Urinary bladder (tissue), 4 donors: ENCODE measurements around the gene RTEL1. TPM values are rescaled to one million over a fixed set of nuclear protein-coding genes. Genes with fewer than 3 reads are reported as not detected.
"Not testable (repeated sequence)": the region's sequence is repeated elsewhere in the genome, so short reads cannot be mapped to it uniquely, and the experiment has no call there.

ENCODE experiments used
- DNase-seq: peaks from one replicate; pipeline ENCODE4 v3.0.0-alpha.2; 2015; ENCODE audit errors: extremely low spot score
- H3K27ac ChIP-seq: one replicate; pipeline ENCODE4 v1.5.1; 2013; ENCODE audit warnings: low read depth, mild to moderate bottlenecking, moderate library complexity
- H3K36me3 ChIP-seq: one replicate; pipeline ENCODE4 v1.6.1; 2013; ENCODE audit warnings: mild to moderate bottlenecking, moderate library complexity; ENCODE audit not compliant: insufficient read depth
- H3K4me1 ChIP-seq: one replicate; pipeline ENCODE4 v1.6.1; 2013; ENCODE audit warnings: mild to moderate bottlenecking, moderate library complexity; ENCODE audit not compliant: insufficient read depth
- H3K4me3 ChIP-seq: one replicate; pipeline ENCODE4 v1.5.1; 2013; ENCODE audit warnings: low read depth, low read length
- WGBS: extraction: QIAGEN DNeasy Blood & Tissue Kit; methylation state at CpG from one replicate; pipeline ENCODE4 v1.1.7; 2013; 5-methylcytosine and 5-hydroxymethylcytosine counted together
- polyA plus RNA-seq: library from polyadenylated mRNA; stranded (reverse); fragments of 200-250 nt; gene quantifications from one replicate; pipeline ENCODE4 v1.2.3, GENCODE V29; 2013
- total RNA-seq: library from RNA; depleted of rRNA; stranded (reverse); fragments of >200 nt; gene quantifications from one replicate; pipeline ENCODE4 v1.2.3, GENCODE V29; 2014
- donor health status: healthy with polysubstance abuse.
- donor health status: healthy.

The RTEL1 gene, protein sequence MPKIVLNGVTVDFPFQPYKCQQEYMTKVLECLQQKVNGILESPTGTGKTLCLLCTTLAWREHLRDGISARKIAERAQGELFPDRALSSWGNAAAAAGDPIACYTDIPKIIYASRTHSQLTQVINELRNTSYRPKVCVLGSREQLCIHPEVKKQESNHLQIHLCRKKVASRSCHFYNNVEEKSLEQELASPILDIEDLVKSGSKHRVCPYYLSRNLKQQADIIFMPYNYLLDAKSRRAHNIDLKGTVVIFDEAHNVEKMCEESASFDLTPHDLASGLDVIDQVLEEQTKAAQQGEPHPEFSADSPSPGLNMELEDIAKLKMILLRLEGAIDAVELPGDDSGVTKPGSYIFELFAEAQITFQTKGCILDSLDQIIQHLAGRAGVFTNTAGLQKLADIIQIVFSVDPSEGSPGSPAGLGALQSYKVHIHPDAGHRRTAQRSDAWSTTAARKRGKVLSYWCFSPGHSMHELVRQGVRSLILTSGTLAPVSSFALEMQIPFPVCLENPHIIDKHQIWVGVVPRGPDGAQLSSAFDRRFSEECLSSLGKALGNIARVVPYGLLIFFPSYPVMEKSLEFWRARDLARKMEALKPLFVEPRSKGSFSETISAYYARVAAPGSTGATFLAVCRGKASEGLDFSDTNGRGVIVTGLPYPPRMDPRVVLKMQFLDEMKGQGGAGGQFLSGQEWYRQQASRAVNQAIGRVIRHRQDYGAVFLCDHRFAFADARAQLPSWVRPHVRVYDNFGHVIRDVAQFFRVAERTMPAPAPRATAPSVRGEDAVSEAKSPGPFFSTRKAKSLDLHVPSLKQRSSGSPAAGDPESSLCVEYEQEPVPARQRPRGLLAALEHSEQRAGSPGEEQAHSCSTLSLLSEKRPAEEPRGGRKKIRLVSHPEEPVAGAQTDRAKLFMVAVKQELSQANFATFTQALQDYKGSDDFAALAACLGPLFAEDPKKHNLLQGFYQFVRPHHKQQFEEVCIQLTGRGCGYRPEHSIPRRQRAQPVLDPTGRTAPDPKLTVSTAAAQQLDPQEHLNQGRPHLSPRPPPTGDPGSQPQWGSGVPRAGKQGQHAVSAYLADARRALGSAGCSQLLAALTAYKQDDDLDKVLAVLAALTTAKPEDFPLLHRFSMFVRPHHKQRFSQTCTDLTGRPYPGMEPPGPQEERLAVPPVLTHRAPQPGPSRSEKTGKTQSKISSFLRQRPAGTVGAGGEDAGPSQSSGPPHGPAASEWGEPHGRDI (N-terminal part only)
- total RNA-seq: 13.3 TPM
- 12.3 TPM for polyA plus RNA-seq

DNA sequence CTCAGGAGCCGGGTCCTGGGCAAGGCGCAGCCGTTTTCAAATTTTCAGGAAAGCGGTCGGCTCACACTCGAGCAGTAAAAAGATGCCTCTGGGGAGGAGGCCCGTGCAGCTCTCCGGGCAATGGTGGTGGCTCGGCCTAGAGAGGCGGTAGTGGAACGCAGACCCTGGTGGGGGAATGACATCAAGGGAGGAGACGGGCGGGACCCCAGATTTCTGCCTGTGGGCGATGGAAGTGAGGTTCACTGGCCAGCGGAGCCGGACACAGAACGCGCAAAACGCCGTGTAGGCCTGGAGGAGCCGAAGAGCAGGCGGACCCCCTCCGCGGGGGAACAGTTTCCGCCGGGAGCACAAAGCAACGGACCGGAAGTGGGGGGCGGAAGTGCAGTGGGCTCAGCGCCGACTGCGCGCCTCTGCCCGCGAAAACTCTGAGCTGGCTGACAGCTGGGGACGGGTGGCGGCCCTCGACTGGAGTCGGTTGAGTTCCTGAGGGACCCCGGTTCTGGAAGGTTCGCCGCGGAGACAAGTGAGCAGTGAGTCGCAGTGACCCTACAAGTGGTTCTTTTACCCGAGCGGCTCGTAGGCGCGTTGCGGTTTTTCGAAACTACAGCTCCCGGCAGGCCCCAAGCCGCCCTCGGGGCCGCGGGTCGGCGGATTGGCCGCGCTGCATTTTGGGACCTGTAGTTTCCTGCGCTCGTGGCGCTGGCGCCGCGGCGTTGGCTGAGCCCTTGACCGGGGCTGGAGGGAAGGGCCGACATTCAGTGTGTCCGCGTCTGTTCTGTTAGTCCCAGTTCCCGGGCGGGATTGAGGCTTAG, at the start of gene RTEL1:
RTEL1 (plus strand) TSS at position 376 of the 812 bp plus-strand sequence. CDS start 1,091 bp downstream, outside the sequence.
- H3K27ac ChIP-seq: peak within 1 kb of the TSS; percentile 83
- H3K4me3 ChIP-seq: peak within 1 kb of the TSS; percentile 59
- H3K4me1 ChIP-seq: peaks cover 2% of the 10 kb centered on the region
- WGBS: 1% methylated on average over 73 of the region's 73 CpGs
- peak; percentile 85 for DNase-seq
- H3K36me3 ChIP-seq: no peaks in the 10 kb centered on the region

DNA sequence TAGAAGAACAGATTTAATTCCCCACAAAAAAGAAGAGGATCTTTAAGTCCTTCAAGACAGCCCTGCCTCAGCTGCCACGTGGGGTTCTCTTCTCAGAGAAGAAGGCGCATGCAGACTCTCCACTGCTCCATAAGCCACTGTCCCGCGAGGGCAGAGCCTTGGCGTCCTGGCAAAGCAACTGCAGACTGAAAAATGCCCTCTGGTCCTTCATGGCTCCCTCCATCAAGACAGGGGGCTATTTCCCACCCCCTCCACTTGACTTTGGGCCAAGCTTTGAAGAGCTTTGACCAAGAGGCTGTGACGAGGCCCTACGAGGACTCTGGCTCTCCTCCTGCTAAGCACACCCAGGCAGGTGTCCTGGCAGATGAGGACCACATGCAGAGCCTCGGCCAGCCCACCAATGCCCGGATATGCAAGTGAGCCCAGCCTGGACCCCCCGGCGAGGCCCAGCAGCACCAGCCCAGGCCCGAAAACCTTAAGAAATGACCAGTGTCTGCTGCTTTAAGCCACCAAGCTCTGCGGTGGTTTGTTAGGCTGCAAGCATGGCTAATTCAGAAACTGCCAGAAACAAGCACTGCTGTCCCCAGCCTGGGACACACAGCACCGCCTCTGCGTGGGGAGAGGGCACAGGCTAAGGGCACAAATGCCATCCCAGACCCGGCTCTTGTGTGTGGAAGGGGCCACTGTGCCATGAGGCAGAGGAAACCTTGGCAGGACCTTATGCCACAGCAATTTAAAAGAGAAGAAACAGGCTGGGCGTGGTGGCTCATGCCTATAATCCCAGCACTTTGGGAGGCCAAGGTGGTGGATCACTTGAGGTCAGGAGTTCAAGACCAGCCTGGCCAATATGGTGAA, 47.3 kb upstream of the RTEL1 start:
- DNase-seq: no peak
- no peaks in the 10 kb centered on the region for H3K4me1 ChIP-seq
- no peaks in the 10 kb centered on the region for H3K36me3 ChIP-seq
- no peak overlapping the region for H3K27ac ChIP-seq
- WGBS: 93% methylated on average over 17 of the region's 17 CpGs
- H3K4me3 ChIP-seq: no peak overlapping the region

DNA sequence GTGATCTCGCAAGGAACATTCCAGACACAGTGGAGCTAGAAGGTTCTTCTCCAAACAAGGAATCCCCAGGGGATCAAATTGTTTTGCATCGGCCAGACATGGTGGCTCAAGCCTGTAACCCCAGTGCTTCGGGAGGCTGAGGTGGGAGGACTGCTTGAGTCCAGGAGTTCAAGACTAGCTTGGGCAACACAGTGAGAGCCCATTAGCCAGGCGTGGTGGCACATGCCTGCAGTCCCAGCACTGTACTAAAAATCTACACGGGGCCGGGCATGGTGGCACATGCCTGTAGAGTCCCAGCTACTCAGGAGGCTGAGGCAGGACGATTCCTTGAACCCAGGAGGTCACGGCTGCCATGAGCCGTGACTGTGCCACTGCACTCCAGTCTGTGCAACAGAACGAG, 46.5 kb upstream of the RTEL1 start:
- H3K27ac ChIP-seq: no peak overlapping the region
- no peak for DNase-seq
- H3K36me3 ChIP-seq: no peaks in the 10 kb centered on the region
- H3K4me1 ChIP-seq: no peaks in the 10 kb centered on the region
- no peak overlapping the region for H3K4me3 ChIP-seq
- WGBS: 93% methylated on average over 10 of the region's 10 CpGs

DNA sequence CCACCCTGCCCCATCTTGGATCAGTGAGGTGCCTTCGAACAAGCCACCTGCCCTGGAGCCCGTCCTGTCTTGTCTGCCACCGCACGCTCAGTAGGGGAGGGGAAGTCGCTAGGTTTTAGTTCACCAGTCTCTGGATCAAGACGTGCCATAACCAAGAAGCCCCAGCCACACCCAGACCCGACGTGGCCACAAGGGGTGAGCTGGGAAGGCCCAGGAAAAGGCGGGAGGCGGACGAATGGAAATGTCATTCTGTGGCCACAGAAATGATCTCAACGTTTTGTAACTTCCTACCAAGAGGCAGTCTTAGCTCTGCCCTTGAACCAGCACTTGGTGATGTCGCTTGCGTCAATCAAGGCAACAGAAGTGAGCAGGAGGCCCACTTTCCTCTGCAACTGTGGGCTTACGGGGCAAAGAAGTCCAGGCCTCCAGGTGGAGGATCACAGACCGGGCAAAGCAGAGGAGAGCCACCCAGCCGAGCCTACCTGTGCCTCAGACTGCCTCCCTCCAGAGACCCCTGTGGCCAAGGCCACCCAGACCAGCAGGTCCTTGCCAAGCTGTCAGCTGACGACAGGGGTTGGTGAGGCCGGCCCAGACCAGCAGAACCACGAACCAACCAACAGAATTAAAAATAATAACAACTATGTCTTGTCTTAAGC, 45.7 kb upstream of the RTEL1 start:
- H3K27ac ChIP-seq: no peak overlapping the region
- WGBS: 83% methylated on average over 20 of the region's 20 CpGs
- H3K4me3 ChIP-seq: no peak overlapping the region
- H3K36me3 ChIP-seq: no peaks in the 10 kb centered on the region
- no peak for DNase-seq
- H3K4me1 ChIP-seq: no peaks in the 10 kb centered on the region

DNA sequence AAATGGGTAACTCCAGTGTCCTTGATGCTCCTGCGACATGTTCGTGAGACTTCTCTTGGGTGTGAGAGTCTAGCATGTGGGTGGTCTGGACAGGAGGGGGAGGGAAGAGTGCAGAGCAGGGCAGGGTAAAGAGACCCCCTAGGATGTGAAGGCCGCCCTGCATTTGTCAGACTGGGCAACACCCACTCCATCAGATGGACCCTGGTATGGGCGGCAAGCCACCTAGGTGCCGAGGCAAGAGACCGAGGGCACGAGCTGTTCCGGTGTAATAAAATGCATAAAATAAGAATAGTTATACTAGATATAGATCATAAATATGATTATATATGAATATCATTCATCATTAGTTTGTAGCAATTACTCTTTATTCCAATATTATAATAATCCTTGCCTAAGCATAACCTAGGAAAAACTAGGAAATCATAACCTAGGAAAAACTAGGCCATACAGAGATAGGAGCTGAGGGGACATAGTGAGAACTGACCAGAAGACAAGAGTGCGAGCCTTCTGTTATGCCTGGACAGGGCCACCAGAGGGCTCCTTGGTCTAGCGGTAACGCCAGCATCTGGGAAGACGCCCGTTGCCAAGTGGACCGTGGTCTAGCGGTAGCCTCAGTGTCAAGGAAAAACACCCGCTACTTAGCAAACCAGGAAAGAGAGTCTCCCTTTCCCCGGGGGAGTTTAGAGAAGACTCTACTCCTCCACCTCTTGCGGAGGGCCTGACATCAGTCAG, 44.1 kb upstream of the RTEL1 start:
- H3K27ac ChIP-seq, H3K36me3 ChIP-seq, H3K4me3 ChIP-seq, H3K4me1 ChIP-seq, DNase-seq: not testable (repeated sequence)
- WGBS: 90% methylated on average over 18 of the region's 18 CpGs

DNA sequence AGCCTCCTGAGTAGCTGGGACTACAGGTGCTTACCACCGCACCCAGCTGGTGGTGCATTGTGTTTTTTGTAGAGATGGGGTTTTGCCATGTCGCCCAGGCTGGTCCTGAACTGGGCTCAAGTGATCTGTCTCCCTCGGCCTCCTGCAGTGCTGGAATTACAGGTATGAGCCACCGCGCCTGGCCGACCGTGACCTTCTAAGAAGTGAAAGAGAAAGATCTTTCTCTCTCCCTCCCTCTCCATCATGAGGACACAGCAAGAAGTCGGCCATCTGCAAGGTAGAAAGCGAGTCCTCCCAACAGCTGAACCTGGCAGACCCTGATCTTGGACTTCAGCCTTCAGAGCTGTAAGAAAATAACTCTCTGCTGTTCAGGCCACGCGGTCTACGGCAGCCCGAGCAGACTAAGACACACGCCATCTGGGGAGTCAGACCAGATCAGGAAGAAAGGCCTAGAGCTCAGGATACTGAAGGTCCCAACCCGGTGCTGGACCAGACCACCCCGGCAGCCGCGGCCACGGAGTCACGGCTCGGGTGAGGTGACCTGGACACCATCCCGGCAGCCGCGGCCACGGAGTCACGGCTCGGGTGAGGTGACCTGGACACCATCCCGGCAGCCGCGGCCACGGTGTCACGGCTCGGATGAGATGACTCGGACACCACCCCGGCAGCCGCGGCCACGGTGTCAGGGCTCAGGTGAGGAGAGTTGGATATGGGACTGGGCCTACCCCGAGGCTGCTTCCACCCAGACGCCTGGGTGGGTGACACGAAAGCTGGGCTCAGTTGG, 40.8 kb upstream of the RTEL1 start:
- WGBS: 94% methylated on average over 41 of the region's 41 CpGs
- DNase-seq: no peak
- H3K27ac ChIP-seq: no peak overlapping the region
- H3K4me3 ChIP-seq: no peak overlapping the region
- H3K36me3 ChIP-seq: peaks cover 2% of the 10 kb centered on the region
- H3K4me1 ChIP-seq: no peaks in the 10 kb centered on the region

DNA sequence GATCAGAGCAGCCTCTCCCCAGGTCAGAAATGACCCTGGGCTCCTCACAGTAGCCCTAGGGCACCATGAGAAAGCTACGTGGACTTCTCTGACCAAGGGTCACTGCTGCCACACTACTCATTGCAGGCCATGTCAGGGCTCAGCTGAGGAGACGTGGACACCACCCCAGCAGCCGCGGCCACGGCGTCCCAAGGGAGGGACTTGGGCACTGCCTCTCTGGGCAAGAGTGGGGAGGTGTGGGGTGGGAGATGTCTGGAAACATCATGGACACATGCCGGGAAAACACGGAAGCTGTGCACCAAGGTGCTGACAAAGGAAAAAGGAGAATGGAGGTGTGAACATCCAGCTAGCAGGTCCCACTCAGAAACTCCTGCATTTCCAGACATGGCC, 40.2 kb upstream of the RTEL1 start:
- Histone ChIP-seq H3K27ac (no peak overlapping the region), H3K36me3 (peaks cover 2% of the 10 kb centered on the region), H3K4me1 (no peaks in the 10 kb centered on the region), H3K4me3 (no peak overlapping the region)
- WGBS: 94% methylated on average over 8 of the region's 8 CpGs
- no peak for DNase-seq

DNA sequence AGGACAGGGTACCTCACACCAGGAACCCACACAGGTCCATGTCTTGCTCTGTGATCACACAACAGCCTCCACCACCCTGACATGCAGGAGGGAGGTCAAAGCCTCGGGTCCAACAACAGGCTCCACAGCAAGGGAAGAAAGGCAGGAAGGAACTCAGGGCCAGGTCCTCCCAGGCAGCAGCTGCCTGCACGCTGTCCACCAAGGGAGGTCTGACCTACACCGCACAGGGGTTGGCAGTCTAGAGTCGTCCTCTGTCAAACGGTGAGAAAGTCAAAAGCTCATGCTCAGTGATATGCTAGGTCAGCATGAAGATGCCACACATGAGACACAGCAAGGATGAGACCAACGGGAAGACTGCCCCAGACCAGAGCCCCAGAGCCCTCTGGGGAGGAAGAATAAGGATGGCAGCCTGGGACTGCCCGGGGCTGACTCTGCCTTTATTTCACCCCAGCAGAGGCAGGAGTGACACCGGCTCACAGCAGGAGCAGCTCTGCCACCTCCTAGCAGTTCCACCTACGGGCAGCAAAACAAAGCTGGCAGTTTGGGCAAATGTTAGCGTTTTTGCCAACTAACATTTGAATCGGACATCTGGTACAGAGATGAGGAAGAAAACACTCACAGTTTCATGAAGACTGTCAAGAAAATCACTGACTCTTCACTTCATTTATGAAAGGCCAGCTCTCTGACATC, 39.7 kb upstream of the RTEL1 start:
- 82% methylated on average over 11 of the region's 11 CpGs for WGBS
- Histone ChIP-seq H3K27ac (no peak overlapping the region), H3K4me3 (no peak overlapping the region), H3K4me1 (no peaks in the 10 kb centered on the region), H3K36me3 (peaks cover 2% of the 10 kb centered on the region)
- no peak for DNase-seq

DNA sequence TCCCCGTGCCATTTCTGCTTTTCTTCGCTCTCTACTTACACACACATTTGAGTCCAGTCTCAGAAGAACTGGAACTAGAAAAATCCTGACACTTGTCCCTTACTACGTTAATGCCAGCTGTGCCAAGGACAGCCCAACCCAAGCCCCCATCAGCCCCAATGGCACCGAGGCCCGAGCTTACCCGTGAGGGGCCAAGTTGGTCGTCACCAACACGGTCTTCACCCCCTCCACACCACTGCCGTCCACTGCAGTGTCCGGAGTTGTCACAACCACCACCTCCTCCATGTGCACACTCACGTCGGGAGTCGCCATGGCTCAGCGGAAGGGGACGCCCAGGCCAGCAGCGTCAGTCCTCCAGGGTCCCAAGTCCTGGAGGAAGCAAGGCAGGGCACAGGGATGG, 39.0 kb upstream of the RTEL1 start:
- no peak for DNase-seq
- H3K36me3 ChIP-seq: peaks cover 2% of the 10 kb centered on the region
- 93% methylated on average over 16 of the region's 16 CpGs for WGBS
- no peak overlapping the region for H3K4me3 ChIP-seq
- H3K4me1 ChIP-seq: no peaks in the 10 kb centered on the region
- no peak overlapping the region for H3K27ac ChIP-seq

DNA sequence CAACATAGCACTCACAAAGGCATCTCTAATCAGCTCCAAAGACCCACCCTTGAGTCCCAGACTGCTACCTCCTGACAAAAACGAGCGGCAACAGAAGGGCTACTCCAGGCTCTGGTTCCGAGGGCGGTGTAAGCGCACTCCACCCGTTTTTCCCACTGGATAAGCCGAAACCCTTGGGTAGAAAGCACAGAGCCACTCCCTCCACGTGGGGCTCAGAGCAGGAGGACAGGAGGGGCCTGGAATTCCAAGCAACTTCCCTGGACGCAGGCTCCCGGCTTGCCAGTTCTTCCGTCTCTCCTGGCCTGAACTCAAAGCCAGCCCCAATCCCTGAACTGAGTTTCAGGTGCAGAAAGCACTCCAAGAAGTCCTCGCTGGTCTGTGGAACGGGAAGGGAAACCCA, 38.6 kb upstream of the RTEL1 start:
- 81% methylated on average over 13 of the region's 13 CpGs for WGBS
- DNase-seq: no peak

More for the DNA sequence above, 38.6 kb upstream of the RTEL1 start:
- Histone ChIP-seq H3K27ac (no peak overlapping the region), H3K4me1 (no peaks in the 10 kb centered on the region), H3K36me3 (peaks cover 2% of the 10 kb centered on the region), H3K4me3 (no peak overlapping the region)
